HG02798 (cell line): Measurements from ENCODE around the gene CDC14C.
"Not testable (repeated sequence)": the region's sequence is repeated elsewhere in the genome, so short reads cannot be mapped to it uniquely, and the experiment has no call there.

ENCODE experiments used
- ATAC-seq: cut with Tn5 transposase; IDR thresholded peaks from one replicate; pipeline ENCODE4 v1.9.1; 2021; ENCODE audit warnings: mild to moderate bottlenecking; ENCODE audit not compliant: unreplicated experiment, poor library complexity

Gene CDC14C

GRCh38 chr7:48924433-48924832 lies at the start of gene CDC14C:
TSS of gene CDC14C (plus strand) at chr7:48924547. CDS start at chr7:48924673, 126 bp downstream.
- no peak for ATAC-seq

GRCh38 chr7:48875045-48875916 lies 49.1 kb upstream of the CDC14C start:
- ATAC-seq = no peak

GRCh38 chr7:48876087-48876486 lies 48.3 kb upstream of the CDC14C start:
- no peak for ATAC-seq

- ATAC-seq = no peak
These were observed 43.5 kb upstream of the CDC14C start for GRCh38 chr7:48880851-48881250.

GRCh38 chr7:48887500-48887899 lies 36.8 kb upstream of the CDC14C start:
- ATAC-seq = no peak

- ATAC-seq = no peak
These were observed 29.8 kb upstream of the CDC14C start for GRCh38 chr7:48894574-48894973.

- no peak for ATAC-seq
These were observed 24.4 kb upstream of the CDC14C start for GRCh38 chr7:48899932-48900331.

- ATAC-seq = no peak
These were observed 22.4 kb upstream of the CDC14C start for GRCh38 chr7:48901966-48902365.

GRCh38 chr7:48904975-48905374 lies 19.4 kb upstream of the CDC14C start:
- no peak for ATAC-seq

GRCh38 chr7:48905686-48906085 lies 18.7 kb upstream of the CDC14C start:
- not testable (repeated sequence) for ATAC-seq

- not testable (repeated sequence) for ATAC-seq
These were observed 14.5 kb upstream of the CDC14C start for GRCh38 chr7:48909887-48910286.

- ATAC-seq = no peak
These were observed 7.1 kb downstream of the CDC14C start for GRCh38 chr7:48931481-48931880.

- no peak for ATAC-seq
These were observed 8.0 kb downstream of the CDC14C start for GRCh38 chr7:48932126-48932910.

GRCh38 chr7:48933549-48934085 lies 9.3 kb downstream of the CDC14C start:
- ATAC-seq = no peak

GRCh38 chr7:48938539-48939295 lies 14.4 kb downstream of the CDC14C start:
- ATAC-seq = no peak

GRCh38 chr7:48943279-48943990 lies 19.1 kb downstream of the CDC14C start:
- no peak for ATAC-seq

GRCh38 chr7:48955916-48956315 lies 31.6 kb downstream of the CDC14C start:
- no peak for ATAC-seq

GRCh38 chr7:48959676-48960075 lies 35.3 kb downstream of the CDC14C start:
- ATAC-seq = no peak

GRCh38 chr7:48962821-48963505 lies 38.6 kb downstream of the CDC14C start:
- ATAC-seq = no peak
